ENCODE results near the gene GJB5. TPM values are rescaled to one million over a fixed set of nuclear protein-coding genes. Genes with fewer than 3 reads are reported as not detected.
"Not testable (repeated sequence)": the region's sequence is repeated elsewhere in the genome, so short reads cannot be mapped to it uniquely, and the experiment has no call there.

The GJB5 gene
- total RNA-seq, 1 donor from 2014 or later: not detected

DNA sequence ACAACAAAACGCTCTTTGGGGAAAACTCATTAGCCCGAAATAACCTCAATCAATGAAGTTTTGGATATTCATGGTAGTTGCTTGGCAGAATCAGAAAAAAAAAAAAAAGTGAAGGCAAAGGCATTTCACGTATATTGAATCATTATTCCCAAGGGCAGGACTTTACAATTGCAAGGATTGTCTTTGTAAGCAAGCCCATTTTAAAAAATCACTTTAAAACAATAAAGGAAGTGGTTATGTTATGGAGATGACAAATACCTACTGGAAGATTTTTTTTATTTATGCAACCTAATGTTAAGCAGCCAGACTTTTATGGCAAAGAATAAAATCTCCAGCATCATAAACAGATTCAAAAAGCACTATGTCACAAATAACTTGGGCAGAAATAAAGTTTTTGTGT is 14.0 kb downstream of the GJB5 start:
- ATAC-seq (no peak), DNase-seq (ENCODE audit: missing footprints) (no peak)
- intact Hi-C loops (cut with DNase I): no loop called here

DNA sequence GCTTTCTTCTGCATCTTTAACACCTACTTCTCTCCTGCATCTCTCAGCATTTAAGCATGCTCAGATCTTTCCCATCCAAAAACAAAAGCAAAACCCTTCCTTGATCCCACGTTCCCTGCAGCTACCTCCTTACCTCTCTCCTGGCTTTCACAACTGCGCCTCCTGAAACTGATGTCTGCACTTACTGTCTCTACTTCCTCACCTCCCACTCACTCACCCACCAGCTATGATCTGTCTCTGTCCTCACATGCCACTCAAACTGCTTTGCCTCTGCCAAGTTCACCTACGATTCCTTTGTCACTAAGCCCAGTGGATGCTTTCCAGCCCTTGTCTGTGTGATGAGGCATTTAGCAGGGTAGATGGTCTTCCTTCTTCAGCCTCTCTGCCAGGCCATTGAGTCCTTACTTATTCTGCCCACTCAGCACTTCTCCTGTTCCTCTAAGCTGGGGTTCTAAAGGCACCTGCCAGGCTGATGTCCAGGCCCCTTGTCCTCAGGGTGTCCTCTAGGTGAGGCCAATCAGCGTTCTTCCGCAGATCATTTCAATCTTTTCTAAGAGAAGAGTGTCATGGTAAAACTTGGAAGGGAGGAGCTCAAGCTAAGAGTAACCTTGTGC is 16.2 kb downstream of the GJB5 start:
- intact Hi-C loops (cut with DNase I): no loop called here
- ATAC-seq: no peak

DNA sequence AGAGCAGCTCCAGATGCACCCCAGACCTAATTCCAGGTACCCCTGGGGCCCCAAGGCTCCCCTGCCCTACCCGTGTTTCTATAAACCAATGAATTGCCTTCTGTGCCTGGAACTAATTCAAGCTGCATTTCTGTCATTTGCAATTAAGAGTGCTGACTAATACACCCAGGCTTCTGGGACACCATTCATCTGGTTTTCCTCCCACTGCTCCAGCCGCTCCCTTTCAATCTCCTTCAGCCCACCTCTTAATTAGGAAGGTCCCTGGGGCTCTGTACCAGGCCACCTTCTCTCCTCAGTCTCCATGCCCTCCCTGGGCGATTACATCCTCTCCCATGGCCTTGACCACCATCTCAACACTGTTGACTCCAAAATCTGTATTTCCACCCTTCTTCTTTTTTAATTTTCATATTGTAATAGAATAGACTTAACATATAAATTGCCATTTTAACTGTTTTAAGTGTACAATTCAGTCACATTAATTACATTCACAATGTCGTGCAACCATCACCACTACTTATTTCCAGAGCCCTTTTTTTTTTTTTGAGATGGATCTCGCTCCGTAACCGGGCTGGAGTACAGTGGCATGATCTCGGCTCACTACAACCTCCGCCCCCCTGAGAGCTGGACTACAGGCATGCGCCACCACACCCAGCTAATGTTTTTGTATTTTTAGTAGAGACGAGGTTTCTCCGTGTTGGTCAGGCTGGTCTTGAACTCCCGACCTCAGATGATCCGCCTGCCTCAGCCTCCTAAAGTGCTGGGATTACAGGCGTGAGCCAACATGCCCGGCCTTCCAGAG is 16.9 kb downstream of the GJB5 start:
- DNase-seq (ENCODE audit: missing footprints): no peak
- intact Hi-C loops (cut with DNase I): no loop called here
- ATAC-seq: no peak

More for the DNA sequence above, 16.2 kb downstream of the GJB5 start:
- DNase-seq (ENCODE audit: missing footprints): no peak

DNA sequence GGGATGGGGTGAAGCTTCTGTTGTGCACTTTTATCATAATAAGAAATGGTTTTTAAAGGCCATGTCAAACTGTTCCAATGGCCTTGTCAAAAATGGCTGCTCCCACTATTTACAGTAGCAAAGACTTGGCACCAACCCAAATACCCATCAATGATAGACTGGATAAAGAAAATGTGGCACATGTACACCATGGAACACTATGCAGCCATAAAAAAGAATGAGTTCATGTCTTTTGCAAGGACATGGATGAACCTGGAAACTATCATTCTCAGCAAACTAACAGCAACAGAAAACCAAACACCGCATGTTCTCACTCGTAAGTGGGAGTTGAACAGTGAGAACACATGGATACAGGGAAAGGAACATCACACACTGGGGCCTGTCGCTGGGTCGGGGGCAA is 18.3 kb downstream of the GJB5 start:
- intact Hi-C loops (cut with DNase I); DNase-seq (ENCODE audit: missing footprints); ATAC-seq: not testable (repeated sequence)

DNA sequence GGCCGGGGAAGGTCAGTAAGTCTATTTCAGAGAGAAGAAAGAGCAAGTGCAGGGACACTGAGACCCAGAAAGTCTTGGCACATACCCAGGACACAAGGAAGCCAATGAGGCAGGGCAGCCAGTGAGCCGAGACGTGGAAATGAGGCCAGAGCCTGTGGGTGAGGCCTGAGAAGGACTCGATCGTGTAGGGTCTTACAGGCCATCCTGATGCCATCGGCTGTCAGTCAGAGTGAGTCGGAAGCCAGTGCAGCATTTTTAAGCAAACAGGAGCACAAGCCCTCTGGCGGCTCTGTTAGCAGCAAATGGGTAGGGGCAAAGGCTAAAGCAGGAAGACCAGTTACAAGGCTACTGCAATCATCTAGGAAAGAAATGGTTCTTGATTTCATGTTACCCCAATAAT is 20.1 kb downstream of the GJB5 start:
- no peak for DNase-seq (ENCODE audit: missing footprints)
- intact Hi-C loops (cut with DNase I): no loop called here
- no peak for ATAC-seq

DNA sequence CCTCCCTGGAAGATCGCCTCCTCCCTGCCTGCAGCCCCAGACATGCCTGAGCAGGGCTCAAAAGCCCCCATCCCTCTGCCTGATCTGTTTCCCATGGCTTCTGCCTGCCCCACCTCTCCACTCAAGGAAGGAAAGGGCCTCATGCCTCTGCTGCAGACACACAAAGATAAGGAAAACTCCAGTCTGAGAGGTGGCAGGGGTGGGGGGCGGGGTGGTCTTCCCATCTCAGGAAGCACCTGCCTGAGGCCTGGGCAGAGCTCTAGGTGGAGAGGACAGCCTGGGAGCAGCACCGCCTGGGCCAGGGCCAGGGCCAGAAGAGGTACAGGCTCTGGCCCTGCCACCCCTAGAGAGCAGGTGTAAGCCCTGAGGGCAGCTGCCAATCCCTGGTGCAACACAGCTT is 22.1 kb downstream of the GJB5 start:
- intact Hi-C loops (cut with DNase I): no loop called here
- DNase-seq (ENCODE audit: missing footprints): no peak
- no peak for ATAC-seq

DNA sequence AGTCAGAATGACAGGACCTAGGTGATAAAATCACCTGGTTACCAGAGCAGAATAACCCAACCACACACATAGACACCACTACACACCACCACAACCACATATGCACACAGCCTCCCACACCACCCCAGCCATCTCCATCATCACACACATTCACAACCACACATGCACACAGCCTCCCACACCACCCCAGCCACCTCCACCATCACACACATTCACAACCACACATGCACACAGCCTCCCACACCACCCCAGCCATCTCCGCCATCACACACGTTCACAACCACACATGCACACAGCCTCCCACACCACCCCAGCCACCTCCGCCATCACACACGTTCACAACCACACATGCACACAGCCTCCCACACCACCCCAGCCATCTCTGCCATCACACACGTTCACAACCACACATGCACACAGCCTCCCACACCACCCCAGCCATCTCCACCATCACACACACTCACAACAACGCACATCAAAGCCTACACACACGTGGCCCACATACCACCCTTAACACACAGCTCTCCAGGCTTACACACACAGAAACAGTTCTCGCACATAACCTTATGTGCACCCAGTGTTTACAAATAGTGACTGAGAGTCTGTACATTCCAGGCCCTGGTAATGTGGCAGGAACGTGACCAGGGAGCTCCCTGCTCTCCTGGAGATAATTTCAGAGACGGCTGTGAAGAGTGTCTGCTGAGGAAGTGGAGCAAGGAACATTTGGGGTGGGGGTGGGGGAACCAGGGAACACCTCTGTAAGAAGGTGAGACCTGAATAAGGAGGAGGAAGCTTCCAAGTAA is 22.9 kb downstream of the GJB5 start:
- intact Hi-C loops (cut with DNase I): no loop called here
- no peak for ATAC-seq
- DNase-seq (ENCODE audit: missing footprints): no peak

DNA sequence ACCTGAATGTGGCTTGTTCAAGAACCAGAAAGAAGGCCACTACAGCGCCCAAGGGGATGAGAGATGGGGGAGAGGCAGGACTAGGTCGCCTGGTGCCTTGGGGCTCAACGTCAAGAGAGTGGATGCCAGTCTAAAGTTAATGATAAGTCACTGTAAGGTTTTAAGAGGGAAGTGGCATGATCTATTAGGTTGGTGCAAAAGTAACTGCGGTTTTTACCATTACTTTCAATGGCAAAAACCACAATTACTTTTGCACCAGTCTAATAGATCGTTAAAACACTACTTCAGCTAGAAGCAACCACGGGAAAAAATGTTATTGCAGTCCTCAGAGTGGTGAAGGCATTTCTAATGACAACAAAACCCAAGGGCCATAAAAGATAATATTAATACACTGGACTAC is 23.5 kb downstream of the GJB5 start:
- intact Hi-C loops (cut with DNase I): no loop called here
- DNase-seq (ENCODE audit: missing footprints) (no peak), ATAC-seq (no peak)

DNA sequence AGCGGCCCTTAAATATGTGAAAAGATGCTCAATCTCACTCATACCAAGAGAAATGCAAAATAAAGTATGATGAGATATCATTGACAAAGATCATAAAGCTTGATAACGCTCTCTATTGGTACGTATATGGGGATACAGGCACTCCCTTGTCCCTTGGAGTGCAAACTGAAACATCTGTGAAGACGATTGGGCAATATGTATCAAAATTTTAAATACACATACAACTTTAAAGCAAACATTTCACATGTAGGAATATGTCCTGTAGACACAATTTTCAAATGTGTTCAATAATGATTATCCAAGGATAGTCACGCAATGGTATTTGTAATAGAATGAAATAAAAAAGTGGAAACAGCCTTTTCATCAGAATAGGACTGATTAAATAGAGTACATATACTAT is 24.2 kb downstream of the GJB5 start:
- ATAC-seq: no peak
- intact Hi-C loops (cut with DNase I): no loop called here
- DNase-seq (ENCODE audit: missing footprints): no peak

DNA sequence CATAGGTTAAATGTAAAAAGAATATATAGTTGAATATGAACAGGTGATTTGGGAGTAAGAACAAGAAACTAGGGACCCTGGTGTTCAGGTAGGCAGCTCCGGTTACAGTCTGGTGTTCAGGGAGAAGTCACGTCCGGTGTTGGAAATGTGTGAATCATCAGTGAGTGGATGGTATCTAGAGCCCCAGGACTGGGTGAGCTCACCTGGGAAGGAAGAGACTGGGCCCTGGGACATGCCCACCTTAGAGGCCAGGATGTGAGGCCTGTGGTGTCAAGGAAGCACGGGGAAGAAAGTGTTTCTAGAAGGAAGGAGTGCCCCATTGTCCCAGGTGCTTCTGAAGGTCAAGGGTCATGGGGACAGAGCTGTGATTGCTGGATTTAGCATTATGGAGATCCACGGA is 24.7 kb downstream of the GJB5 start:
- DNase-seq (ENCODE audit: missing footprints) (no peak), ATAC-seq (no peak)
- intact Hi-C loops (cut with DNase I): no loop called here

DNA sequence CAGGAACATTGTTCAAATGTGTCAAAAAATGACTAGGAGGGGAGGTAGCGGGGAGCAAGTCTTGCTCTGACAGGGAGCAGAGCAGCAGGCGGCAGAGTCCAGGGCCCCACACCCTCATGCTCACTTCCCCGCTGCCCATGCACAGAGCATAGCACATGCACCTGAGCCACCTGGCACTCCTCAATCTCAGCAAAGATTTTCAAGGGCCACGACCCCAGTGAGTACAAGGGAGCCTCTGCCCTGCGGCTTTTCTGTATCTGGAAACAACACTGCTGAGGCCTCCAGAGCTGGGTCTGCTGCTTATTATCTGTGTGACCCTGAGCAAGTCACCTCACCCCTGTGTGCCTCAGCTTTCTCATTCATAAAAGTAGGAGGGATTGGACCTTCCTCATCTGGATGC is 25.1 kb downstream of the GJB5 start:
- ATAC-seq: no peak
- no peak for DNase-seq (ENCODE audit: missing footprints)

DNA sequence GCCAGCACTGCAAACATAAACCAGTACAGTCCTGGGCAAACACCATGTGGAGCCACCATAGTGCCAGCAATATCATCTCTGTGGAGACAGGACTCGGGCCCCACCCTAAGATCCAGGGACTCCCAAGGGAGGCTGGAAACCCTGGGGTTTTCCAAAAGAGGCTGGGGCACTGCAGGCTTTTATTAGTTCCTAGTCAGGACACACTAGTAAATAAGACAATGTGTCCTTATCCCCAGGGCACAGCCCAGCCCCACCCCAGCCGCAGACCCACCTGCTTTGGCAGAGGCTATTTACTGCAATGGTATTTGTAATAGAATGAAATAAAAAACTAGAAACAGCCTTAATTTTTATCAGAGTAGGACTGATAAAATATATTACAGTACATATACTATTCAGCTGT is 25.7 kb downstream of the GJB5 start:
- no peak for DNase-seq (ENCODE audit: missing footprints)
- intact Hi-C loops (cut with DNase I): no loop called here
- no peak for ATAC-seq

More for the DNA sequence above, 25.1 kb downstream of the GJB5 start:
- intact Hi-C loops (cut with DNase I): no loop called here

DNA sequence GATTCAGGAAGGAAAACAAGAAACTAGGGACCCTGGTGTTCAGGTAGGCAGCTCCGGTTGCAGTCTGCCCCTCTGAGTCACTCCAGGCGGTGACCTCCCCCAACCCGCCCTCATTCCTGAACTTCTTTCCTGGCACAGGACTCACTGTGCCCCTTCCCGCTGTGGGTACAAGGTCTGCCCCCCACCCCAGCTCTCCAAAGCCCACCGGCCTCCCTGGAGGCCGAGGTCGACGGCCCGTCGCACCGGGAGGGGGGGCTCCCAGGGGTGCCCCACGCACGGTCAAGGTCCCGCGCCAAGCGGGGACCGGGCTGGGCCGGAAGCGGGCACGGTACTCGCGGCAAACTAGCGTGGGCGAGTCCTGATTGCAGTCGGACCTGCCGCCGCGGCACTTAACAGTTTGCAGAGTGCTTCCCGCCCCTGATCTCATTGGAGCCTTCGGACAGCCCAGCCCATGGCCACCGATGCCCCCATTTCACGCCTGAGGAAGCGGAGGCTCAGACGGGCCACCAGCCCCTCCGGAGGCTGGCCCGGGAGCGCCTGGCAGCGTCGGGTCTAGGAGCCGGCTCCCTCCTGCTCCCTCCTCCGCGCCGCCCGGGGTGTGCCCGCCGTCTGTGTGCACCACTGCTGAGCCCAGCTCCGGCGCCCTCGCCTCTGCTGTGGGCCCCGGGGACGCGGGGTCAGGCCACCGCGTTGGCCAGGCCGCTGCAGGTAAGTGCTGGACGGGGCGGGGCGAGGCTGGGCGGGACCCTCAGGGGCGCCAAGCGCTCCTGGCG is 26.4 kb downstream of the GJB5 start, which contains the start of gene GJB3:
Gene GJB3, plus strand, starts transcription at position 144 of the 773 bp plus-strand sequence. CDS start 3,549 bp downstream, outside the sequence.
- DNase-seq (ENCODE audit: missing footprints): no peak

DNA sequence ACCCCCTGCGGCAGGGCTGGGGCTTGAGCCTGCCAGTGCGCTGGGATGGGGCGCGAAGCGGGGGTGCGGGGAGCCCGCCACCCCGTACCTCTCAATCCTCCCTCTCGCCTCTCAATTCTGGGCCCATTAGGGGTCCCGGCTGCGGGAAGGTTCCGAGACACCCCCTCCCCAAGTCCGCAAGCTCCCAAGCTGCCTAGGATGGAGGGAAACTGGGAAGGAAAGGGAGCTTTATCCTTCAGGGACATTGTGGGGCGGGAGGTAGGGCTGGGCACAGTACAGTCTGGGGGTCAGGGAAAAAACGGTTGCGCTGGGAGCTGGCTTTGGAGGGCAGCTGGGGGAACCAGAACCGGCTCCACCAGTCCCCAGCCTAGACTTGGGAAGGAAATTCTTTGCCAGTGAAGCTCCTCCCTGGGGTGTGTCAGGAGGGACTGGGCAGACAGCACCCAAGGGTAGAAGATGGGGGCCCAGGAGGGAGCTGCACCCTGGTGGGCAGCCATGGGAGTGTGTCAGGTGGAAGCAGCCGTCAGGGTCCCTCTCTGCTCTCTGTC is 27.1 kb downstream of the GJB5 start:
- ATAC-seq (no peak), DNase-seq (ENCODE audit: missing footprints) (no peak)
- intact Hi-C loops (cut with DNase I): no loop called here

More for the DNA sequence above, 26.4 kb downstream of the GJB5 start, which contains the start of gene GJB3:
- intact Hi-C loops (cut with DNase I): no loop called here
- ATAC-seq: no peak

DNA sequence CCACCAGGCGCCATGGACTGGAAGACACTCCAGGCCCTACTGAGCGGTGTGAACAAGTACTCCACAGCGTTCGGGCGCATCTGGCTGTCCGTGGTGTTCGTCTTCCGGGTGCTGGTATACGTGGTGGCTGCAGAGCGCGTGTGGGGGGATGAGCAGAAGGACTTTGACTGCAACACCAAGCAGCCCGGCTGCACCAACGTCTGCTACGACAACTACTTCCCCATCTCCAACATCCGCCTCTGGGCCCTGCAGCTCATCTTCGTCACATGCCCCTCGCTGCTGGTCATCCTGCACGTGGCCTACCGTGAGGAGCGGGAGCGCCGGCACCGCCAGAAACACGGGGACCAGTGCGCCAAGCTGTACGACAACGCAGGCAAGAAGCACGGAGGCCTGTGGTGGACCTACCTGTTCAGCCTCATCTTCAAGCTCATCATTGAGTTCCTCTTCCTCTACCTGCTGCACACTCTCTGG is 29.9 kb downstream of the GJB5 start:
- intact Hi-C loops (cut with DNase I): no loop called here
- ATAC-seq (no peak), DNase-seq (ENCODE audit: missing footprints) (no peak)

DNA sequence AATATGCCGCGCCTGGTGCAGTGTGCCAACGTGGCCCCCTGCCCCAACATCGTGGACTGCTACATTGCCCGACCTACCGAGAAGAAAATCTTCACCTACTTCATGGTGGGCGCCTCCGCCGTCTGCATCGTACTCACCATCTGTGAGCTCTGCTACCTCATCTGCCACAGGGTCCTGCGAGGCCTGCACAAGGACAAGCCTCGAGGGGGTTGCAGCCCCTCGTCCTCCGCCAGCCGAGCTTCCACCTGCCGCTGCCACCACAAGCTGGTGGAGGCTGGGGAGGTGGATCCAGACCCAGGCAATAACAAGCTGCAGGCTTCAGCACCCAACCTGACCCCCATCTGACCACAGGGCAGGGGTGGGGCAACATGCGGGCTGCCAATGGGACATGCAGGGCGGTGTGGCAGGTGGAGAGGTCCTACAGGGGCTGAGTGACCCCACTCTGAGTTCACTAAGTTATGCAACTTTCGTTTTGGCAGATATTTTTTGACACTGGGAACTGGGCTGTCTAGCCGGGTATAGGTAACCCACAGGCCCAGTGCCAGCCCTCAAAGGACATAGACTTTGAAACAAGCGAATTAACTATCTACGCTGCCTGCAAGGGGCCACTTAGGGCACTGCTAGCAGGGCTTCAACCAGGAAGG is 30.5 kb downstream of the GJB5 start:
- ATAC-seq (no peak), DNase-seq (ENCODE audit: missing footprints) (no peak)
- intact Hi-C loops (cut with DNase I): no loop called here

DNA sequence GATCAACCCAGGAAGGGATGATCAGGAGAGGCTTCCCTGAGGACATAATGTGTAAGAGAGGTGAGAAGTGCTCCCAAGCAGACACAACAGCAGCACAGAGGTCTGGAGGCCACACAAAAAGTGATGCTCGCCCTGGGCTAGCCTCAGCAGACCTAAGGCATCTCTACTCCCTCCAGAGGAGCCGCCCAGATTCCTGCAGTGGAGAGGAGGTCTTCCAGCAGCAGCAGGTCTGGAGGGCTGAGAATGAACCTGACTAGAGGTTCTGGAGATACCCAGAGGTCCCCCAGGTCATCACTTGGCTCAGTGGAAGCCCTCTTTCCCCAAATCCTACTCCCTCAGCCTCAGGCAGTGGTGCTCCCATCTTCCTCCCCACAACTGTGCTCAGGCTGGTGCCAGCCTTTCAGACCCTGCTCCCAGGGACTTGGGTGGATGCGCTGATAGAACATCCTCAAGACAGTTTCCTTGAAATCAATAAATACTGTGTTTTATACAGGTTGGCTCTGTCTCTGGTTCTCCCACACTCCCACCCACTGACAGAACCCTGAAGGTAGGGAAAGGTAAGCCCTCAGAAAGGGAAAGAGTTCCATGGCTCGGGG is 31.1 kb downstream of the GJB5 start:
- DNase-seq (ENCODE audit: missing footprints) (no peak), ATAC-seq (no peak)
- intact Hi-C loops (cut with DNase I): loop anchor here (1.0 kb wide), 2 partner anchors 66 to 80 kb away; no protein-coding TSS in a partner anchor
